Measurements from ENCODE around the gene MAIP1. TPM values are rescaled to one million over a fixed set of nuclear protein-coding genes. Genes with fewer than 3 reads are reported as not detected.

MAIP1 gene
- total and polyA plus RNA-seq, 9 of the 15 experiments (the other 6 are each of a cell fraction or from before 2014, with no cell fraction given) = 3.6 to 30.0 (median 24.5) TPM

- H3K9me3 ChIP-seq (replicated peaks; ENCODE audit: control insufficient read depth, insufficient read depth, low read depth, low read length) = no peaks in the 10 kb centered on the region
- H3K27ac ChIP-seq (ENCODE audit: extremely low read depth, low read depth, low read length) = no peak overlapping the region
- no peak overlapping the region for H3K9ac ChIP-seq (ENCODE audit: insufficient read depth in 1 of 2, low read depth in 2 of 2, low read length in 2 of 2)
- H3K79me2 ChIP-seq (ENCODE audit: control insufficient read depth, insufficient read depth, low read length) = no peaks in the 10 kb centered on the region
- intact Hi-C loops (cut with micrococcal nuclease) = no loop called here
- BruUV-seq (replicated peaks) = no TSS peak
- no peak for DNase-seq (ENCODE audit: extremely low read depth in 1 of 4, low spot score in 3 of 4)
- no peaks in the 10 kb centered on the region for H3K4me1 ChIP-seq (replicated peaks in 1 of 2; ENCODE audit: control insufficient read depth in 2 of 2, insufficient read depth in 2 of 2, low read length in 2 of 2)
- CTCF ChIA-PET (ENCODE audit: low intra/inter-chr PET ratio) = no interaction called here
- in situ Hi-C loops (cut with MboI) = no loop called here
- no peaks in the 10 kb centered on the region for H3K36me3 ChIP-seq (ENCODE audit: control insufficient read depth, insufficient read depth, low read length)
- no peak for FAIRE-seq
- no peaks in the 10 kb centered on the region for H3K9me1 ChIP-seq (ENCODE audit: control insufficient read depth, insufficient read depth, low read length)
- H3K4me2 ChIP-seq (ENCODE audit: insufficient read depth, low read length) = no peak overlapping the region
- TF ChIP-seq AFF4 (CRISPR knock-in tag; IDR thresholded peaks at IDR 0.05) = no peak
- no peak for TF ChIP-seq PTTG1 (tag; IDR thresholded peaks at IDR 0.05; ENCODE audit: low read depth)
- no peak for TF ChIP-seq CC2D1A (IDR thresholded peaks at IDR 0.05)
- no peak for ATAC-seq
- no peaks in the 10 kb centered on the region for H4K20me1 ChIP-seq (replicated peaks; ENCODE audit: control insufficient read depth, insufficient read depth, low read length)
- H3K4me3 ChIP-seq = no peak overlapping the region
- no peaks in the 10 kb centered on the region for H3K27me3 ChIP-seq (ENCODE audit: control insufficient read depth in 2 of 2, insufficient read depth in 2 of 2, low read length in 2 of 2)
- POLR2A ChIA-PET = no interaction called here
- no peak overlapping the region for H2AFZ ChIP-seq (ENCODE audit: low read depth, low read length)
- 16% methylated on average over 1 of the region's 1 CpG for WGBS (ENCODE audit: insufficient coverage, low coverage, missing lambda C conversion rate)
Observed at GRCh38 chr2:200003444-200003843, 48.1 kb downstream of the MAIP1 start.

Data from K562 (cell line).